DOHH2 (cell line): ENCODE measurements around the gene PDE6D.

ENCODE experiments used
- EZH2phosphoT487 ChIP-seq: fragments of 200-600 bp; sonication (generic); IDR thresholded peaks from 2 replicates; pipeline ENCODE4 v1.6.1; 2017; ENCODE audit warnings: borderline replicate concordance, mild to moderate bottlenecking, antibody characterized with exemption, low read length, moderate library complexity, mixed read lengths
- TF ChIP-seq, protein P1 (sequence below): fragments of 200-600 bp; sonication (generic); IDR thresholded peaks from one replicate; pipeline ENCODE4 v1.5.1; 2014; ENCODE audit warnings: antibody characterized with exemption, mild to moderate bottlenecking, low read depth, low read length; ENCODE audit not compliant: poor library complexity, severe bottlenecking

DNA sequence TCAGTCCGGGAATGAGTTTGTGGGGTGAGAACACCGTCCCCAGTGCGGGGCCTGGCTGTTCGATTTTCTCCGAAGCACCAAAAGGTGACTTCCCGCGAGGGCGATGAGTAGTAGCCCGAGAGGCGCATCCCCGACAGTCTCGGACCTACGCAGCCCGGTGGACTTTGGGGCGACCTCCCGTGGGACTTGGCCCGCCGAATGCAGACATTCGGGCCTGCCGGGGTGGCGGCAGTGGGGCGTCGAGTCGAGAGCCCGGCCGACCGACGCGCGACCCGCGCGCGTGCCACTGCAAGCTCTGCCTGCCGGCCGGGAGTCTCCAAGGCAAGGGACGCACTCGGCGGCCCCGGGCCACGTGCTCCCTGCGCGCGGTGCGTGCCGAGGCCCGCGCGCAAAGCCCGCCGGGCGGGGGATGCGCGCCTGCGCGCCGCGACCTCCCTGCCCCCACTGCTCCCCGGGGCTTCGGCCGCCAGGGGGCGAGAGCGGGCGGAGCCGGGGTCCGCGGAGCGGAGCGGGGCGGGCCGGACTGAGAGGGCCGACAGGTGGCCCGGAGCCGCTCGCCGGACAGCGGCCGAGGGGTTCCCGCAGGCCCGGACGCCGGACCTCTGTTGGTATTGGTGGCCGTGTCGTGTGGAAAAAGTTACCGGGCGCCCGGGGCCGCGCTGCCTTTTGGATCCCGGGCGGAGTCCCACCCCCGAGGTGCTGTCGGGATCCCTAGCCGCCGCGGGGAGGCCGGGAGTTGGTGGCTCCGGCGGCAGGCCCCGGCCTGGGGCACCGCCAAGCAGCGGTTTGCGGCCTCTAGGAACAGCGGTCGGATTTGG is 70.9 kb downstream of the PDE6D start:
- TF ChIP-seq, protein P1, sequence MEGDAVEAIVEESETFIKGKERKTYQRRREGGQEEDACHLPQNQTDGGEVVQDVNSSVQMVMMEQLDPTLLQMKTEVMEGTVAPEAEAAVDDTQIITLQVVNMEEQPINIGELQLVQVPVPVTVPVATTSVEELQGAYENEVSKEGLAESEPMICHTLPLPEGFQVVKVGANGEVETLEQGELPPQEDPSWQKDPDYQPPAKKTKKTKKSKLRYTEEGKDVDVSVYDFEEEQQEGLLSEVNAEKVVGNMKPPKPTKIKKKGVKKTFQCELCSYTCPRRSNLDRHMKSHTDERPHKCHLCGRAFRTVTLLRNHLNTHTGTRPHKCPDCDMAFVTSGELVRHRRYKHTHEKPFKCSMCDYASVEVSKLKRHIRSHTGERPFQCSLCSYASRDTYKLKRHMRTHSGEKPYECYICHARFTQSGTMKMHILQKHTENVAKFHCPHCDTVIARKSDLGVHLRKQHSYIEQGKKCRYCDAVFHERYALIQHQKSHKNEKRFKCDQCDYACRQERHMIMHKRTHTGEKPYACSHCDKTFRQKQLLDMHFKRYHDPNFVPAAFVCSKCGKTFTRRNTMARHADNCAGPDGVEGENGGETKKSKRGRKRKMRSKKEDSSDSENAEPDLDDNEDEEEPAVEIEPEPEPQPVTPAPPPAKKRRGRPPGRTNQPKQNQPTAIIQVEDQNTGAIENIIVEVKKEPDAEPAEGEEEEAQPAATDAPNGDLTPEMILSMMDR: no peak
- no peak for TF ChIP-seq EZH2phosphoT487
